GM19035 (cell line): ENCODE data around the gene RBMXL3.

Source experiments
- ATAC-seq: cut with Tn5 transposase; IDR thresholded peaks from one replicate; pipeline ENCODE4 v1.9.1; 2021; ENCODE audit not compliant: unreplicated experiment

RBMXL3 gene

GRCh38 chrX:115233497-115234455, 44.6 kb downstream of the RBMXL3 start, which contains the start of gene LRCH2:
Gene LRCH2 (minus strand): TSS chrX:115234096. CDS start chrX:115234041, 55 bp downstream.
- ATAC-seq: no peak

GRCh38 chrX:115234461-115234860, 45.3 kb downstream of the RBMXL3 start:
- ATAC-seq: no peak

- no peak for ATAC-seq
These were observed 47.4 kb downstream of the RBMXL3 start for GRCh38 chrX:115236560-115236959.

- no peak for ATAC-seq
These were observed 47.8 kb downstream of the RBMXL3 start for GRCh38 chrX:115237056-115237455.
